HepG2 (cell line): ENCODE data around the gene TBC1D16. TPM values are rescaled to one million over a fixed set of nuclear protein-coding genes. Genes with fewer than 3 reads are reported as not detected.

Experiments used
- ELF1 ChIP-seq: sonication (generic); formaldehyde crosslinking; IDR thresholded peaks from 2 replicates; pipeline ENCODE4 v1.4.0; 2020; ENCODE audit warnings: missing genetic modification reagents
- HOXA9 ChIP-seq: sonication (generic); formaldehyde crosslinking; IDR thresholded peaks from 2 replicates; pipeline ENCODE4 v1.8.1; 2022; ENCODE audit warnings: missing genetic modification reagents, mild to moderate bottlenecking, moderate library complexity, borderline replicate concordance
- MAFG ChIP-seq: sonication (generic); formaldehyde crosslinking; IDR thresholded peaks from 2 replicates; pipeline ENCODE4 v1.5.1; 2020; ENCODE audit warnings: mild to moderate bottlenecking, missing genetic modification reagents
- MAFK ChIP-seq, 2 experiments: IDR thresholded peaks in 1 of 2; conservative IDR thresholded peaks in 1 of 2; 2 replicates each; pipeline ENCODE4 v1.6.1; 2011; ENCODE audit warnings: improper control_type of control experiment in 2 of 2, low read length in 2 of 2
- MTF2 ChIP-seq: sonication (generic); formaldehyde crosslinking; IDR thresholded peaks from 2 replicates; pipeline ENCODE4 v1.5.0; 2020; ENCODE audit warnings: missing genetic modification reagents, borderline replicate concordance
- NCOA2 ChIP-seq: sonication (generic); formaldehyde crosslinking; IDR thresholded peaks from 2 replicates; pipeline ENCODE4 v1.8.0; 2022; ENCODE audit warnings: inconsistent platforms
- POGZ ChIP-seq: sonication (generic); formaldehyde crosslinking; IDR thresholded peaks from 2 replicates; pipeline ENCODE4 v1.4.0; 2020; ENCODE audit warnings: mild to moderate bottlenecking, missing genetic modification reagents
- REPIN1 ChIP-seq: sonication (generic); formaldehyde crosslinking; IDR thresholded peaks from 2 replicates; pipeline ENCODE4 v1.8.0; 2022; ENCODE audit warnings: missing genetic modification reagents, low read depth, mild to moderate bottlenecking, borderline replicate concordance
- TARDBP ChIP-seq: sonication (generic); formaldehyde crosslinking; IDR thresholded peaks from 2 replicates; pipeline ENCODE4 v1.8.0; 2022; ENCODE audit warnings: mild to moderate bottlenecking, missing genetic modification reagents
- TCF7L2 ChIP-seq: IDR thresholded peaks from 2 replicates; pipeline ENCODE4 v1.6.1; 2011; ENCODE audit warnings: mild to moderate bottlenecking, low read depth, low read length, moderate library complexity
- ZMYM3 ChIP-seq: sonication (generic); formaldehyde crosslinking; IDR thresholded peaks from 2 replicates; pipeline ENCODE4 v1.5.1; 2020; ENCODE audit warnings: mild to moderate bottlenecking, missing genetic modification reagents
- ZNF326 ChIP-seq: sonication (generic); formaldehyde crosslinking; IDR thresholded peaks from 2 replicates; pipeline ENCODE4 v1.4.0; 2020; ENCODE audit warnings: missing genetic modification reagents, borderline replicate concordance
- ZNF556 ChIP-seq: sonication (generic); formaldehyde crosslinking; IDR thresholded peaks from 2 replicates; pipeline ENCODE4 v1.4.0; 2020; ENCODE audit warnings: mild to moderate bottlenecking, missing genetic modification reagents, borderline replicate concordance
- ZSCAN30 ChIP-seq: sonication (generic); formaldehyde crosslinking; IDR thresholded peaks from 2 replicates; pipeline ENCODE4 v1.5.0; 2020; ENCODE audit warnings: mild to moderate bottlenecking, missing genetic modification reagents
- ZSCAN31 ChIP-seq: sonication (generic); formaldehyde crosslinking; IDR thresholded peaks from 2 replicates; pipeline ENCODE4 v1.5.0; 2020; ENCODE audit warnings: low read depth, mild to moderate bottlenecking, missing genetic modification reagents
- polyA plus RNA-seq, 8 experiments: library from polyadenylated mRNA; depleted of rRNA in 3 of 8; stranded (reverse) in 7 of 8; unstranded in 1 of 8; fragments of >200 nt; fragmentation: Illumina TruSeq in 4 of 8; extraction: Trizol in 4 of 8; gene quantifications; 2 replicates each; pipeline versions ENCODE4 v1.2.1 to v1.2.3, GENCODE V29; 2011 to 2016; ENCODE audit warnings: low read depth in 4 of 8, missing spikeins in 1 of 8, mixed read lengths in 1 of 8; ENCODE audit not compliant: insufficient read depth in 1 of 8
- total RNA-seq, 5 experiments: library from RNA; depleted of rRNA; stranded (reverse); fragments of >200 nt; fragmentation: Illumina TruSeq; extraction: Trizol; gene quantifications; 2 replicates each; pipeline ENCODE4 v1.2.3, GENCODE V29; 2016; ENCODE audit warnings: low read depth in 1 of 5
- TF ChIP-seq, protein P1 (sequence below): sonication (generic); formaldehyde crosslinking; IDR thresholded peaks from 2 replicates; pipeline ENCODE4 v1.9.0; 2022; ENCODE audit warnings: missing genetic modification reagents, mild to moderate bottlenecking, borderline replicate concordance
- TF ChIP-seq, protein P2 (sequence below): sonication (generic); formaldehyde crosslinking; IDR thresholded peaks from 2 replicates; pipeline ENCODE4 v1.5.1; 2020; ENCODE audit warnings: missing genetic modification reagents, mild to moderate bottlenecking, borderline replicate concordance
- TF ChIP-seq, protein P3 (sequence below): sonication (generic); formaldehyde crosslinking; conservative IDR thresholded peaks from 2 replicates; pipeline ENCODE4 v1.8.0; 2022; ENCODE audit warnings: mild to moderate bottlenecking, moderate library complexity, missing genetic modification reagents
- TF ChIP-seq, protein P4 (sequence below): sonication (generic); formaldehyde crosslinking; IDR thresholded peaks from 2 replicates; pipeline ENCODE4 v1.8.0; 2022; ENCODE audit warnings: low read depth, missing genetic modification reagents
- TF ChIP-seq, protein P5 (sequence below): sonication (generic); formaldehyde crosslinking; IDR thresholded peaks from 2 replicates; pipeline ENCODE4 v1.4.0; 2020; ENCODE audit warnings: mild to moderate bottlenecking, low read depth, missing genetic modification reagents

Gene TBC1D16
- total and polyA plus RNA-seq, 2 of the 13 experiments (the other 11 are each of a cell fraction or from before 2014, with no cell fraction given) = 14.9 to 24.9 TPM

DNA sequence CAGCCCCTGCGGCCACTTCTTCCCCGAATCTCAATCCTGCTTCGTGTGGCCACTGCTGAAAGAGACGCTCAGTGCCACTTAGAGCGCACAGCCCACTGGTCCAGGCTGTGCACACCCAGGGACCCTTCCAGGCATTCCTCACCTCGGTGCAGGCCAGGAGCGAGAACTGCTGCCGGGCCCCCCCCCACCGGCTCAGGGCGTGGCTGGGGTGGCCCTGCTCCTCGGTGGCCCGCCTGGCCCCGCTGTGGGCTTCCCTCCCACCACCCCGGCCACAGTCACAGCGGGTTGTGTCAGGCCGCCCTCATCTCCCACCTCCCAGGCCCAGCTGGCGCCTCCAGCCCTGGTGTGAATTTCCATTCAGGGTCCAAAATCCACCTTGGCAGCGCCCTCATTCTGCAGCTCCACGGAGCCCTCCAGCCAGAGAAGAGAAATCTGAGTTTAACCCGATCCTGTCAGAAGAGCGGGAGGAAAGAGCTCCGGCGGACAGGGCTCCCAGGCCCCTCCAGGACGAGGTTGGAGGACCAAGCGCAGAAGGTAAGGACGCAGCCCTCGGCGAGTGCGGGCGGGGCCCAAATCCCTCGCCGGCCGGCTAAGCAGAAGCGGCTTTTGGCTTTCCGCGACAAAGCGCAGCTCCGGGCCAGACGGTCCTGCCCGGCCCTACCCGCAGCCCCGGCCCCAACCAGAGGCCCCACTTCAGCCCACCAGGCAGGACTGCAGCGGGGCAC lies 12.0 kb downstream of the TBC1D16 start (continued):
- TF ChIP-seq, protein P1, sequence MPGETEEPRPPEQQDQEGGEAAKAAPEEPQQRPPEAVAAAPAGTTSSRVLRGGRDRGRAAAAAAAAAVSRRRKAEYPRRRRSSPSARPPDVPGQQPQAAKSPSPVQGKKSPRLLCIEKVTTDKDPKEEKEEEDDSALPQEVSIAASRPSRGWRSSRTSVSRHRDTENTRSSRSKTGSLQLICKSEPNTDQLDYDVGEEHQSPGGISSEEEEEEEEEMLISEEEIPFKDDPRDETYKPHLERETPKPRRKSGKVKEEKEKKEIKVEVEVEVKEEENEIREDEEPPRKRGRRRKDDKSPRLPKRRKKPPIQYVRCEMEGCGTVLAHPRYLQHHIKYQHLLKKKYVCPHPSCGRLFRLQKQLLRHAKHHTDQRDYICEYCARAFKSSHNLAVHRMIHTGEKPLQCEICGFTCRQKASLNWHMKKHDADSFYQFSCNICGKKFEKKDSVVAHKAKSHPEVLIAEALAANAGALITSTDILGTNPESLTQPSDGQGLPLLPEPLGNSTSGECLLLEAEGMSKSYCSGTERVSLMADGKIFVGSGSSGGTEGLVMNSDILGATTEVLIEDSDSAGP (CRISPR knock-in tag) = peak; percentile 92
- 0 out of 2 replicates have a peak, but pooled peaks have one; percentile 36 for TF ChIP-seq POGZ (CRISPR knock-in tag)
- TF ChIP-seq NCOA2 = peak; percentile 74
- TF ChIP-seq, protein P2, sequence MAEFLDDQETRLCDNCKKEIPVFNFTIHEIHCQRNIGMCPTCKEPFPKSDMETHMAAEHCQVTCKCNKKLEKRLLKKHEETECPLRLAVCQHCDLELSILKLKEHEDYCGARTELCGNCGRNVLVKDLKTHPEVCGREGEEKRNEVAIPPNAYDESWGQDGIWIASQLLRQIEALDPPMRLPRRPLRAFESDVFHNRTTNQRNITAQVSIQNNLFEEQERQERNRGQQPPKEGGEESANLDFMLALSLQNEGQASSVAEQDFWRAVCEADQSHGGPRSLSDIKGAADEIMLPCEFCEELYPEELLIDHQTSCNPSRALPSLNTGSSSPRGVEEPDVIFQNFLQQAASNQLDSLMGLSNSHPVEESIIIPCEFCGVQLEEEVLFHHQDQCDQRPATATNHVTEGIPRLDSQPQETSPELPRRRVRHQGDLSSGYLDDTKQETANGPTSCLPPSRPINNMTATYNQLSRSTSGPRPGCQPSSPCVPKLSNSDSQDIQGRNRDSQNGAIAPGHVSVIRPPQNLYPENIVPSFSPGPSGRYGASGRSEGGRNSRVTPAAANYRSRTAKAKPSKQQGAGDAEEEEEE (CRISPR knock-in tag) = no peak
- TF ChIP-seq MAFG (CRISPR knock-in tag) = no peak
- TF ChIP-seq MTF2 = no peak
- TF ChIP-seq TARDBP (CRISPR knock-in tag) = peak; percentile 89
- TF ChIP-seq ZNF556 (CRISPR knock-in tag) = peak; percentile 61; the same call in 1 of the 2 replicates
- TF ChIP-seq, protein P3, sequence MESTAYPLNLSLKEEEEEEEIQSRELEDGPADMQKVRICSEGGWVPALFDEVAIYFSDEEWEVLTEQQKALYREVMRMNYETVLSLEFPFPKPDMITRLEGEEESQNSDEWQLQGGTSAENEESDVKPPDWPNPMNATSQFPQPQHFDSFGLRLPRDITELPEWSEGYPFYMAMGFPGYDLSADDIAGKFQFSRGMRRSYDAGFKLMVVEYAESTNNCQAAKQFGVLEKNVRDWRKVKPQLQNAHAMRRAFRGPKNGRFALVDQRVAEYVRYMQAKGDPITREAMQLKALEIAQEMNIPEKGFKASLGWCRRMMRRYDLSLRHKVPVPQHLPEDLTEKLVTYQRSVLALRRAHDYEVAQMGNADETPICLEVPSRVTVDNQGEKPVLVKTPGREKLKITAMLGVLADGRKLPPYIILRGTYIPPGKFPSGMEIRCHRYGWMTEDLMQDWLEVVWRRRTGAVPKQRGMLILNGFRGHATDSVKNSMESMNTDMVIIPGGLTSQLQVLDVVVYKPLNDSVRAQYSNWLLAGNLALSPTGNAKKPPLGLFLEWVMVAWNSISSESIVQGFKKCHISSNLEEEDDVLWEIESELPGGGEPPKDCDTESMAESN = peak; percentile 75
- 0 out of 2 replicates have a peak, but pooled peaks have one; percentile 17 for TF ChIP-seq ELF1 (CRISPR knock-in tag)
- TF ChIP-seq TCF7L2 = no peak
- TF ChIP-seq, protein P4, sequence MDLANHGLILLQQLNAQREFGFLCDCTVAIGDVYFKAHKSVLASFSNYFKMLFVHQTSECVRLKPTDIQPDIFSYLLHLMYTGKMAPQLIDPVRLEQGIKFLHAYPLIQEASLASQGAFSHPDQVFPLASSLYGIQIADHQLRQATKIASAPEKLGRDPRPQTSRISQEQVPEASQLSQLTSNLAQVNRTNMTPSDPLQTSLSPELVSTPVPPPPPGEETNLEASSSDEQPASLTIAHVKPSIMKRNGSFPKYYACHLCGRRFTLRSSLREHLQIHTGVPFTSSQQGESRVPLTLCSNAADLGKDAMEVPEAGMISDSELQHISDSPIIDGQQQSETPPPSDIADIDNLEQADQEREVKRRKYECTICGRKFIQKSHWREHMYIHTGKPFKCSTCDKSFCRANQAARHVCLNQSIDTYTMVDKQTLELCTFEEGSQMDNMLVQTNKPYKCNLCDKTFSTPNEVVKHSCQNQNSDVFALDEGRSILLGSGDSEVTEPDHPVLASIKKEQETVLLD = no peak
- no peak for TF ChIP-seq ZNF326
- peak; percentile 91 for TF ChIP-seq REPIN1 (CRISPR knock-in tag)
- peak; percentile 18; the same call in 1 of the 2 replicates for TF ChIP-seq ZSCAN31 (CRISPR knock-in tag)
- no peak for TF ChIP-seq HOXA9 (CRISPR knock-in tag)
- peak; percentile 49; the same call in 1 of the 2 replicates for TF ChIP-seq ZSCAN30 (CRISPR knock-in tag)
- no peak for TF ChIP-seq MAFK (conservative IDR thresholded peaks at IDR 0.05 in 1 of 2, IDR thresholded peaks at IDR 0.05 in 1 of 2; ENCODE audit: low read length in 2 of 2)
- TF ChIP-seq ZMYM3 = peak; percentile 66
- TF ChIP-seq, protein P5, sequence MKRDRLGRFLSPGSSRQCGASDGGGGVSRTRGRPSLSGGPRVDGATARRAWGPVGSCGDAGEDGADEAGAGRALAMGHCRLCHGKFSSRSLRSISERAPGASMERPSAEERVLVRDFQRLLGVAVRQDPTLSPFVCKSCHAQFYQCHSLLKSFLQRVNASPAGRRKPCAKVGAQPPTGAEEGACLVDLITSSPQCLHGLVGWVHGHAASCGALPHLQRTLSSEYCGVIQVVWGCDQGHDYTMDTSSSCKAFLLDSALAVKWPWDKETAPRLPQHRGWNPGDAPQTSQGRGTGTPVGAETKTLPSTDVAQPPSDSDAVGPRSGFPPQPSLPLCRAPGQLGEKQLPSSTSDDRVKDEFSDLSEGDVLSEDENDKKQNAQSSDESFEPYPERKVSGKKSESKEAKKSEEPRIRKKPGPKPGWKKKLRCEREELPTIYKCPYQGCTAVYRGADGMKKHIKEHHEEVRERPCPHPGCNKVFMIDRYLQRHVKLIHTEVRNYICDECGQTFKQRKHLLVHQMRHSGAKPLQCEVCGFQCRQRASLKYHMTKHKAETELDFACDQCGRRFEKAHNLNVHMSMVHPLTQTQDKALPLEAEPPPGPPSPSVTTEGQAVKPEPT (CRISPR knock-in tag) = no peak
